ENCODE data around the gene TMC7.

The TMC7 gene

DNA sequence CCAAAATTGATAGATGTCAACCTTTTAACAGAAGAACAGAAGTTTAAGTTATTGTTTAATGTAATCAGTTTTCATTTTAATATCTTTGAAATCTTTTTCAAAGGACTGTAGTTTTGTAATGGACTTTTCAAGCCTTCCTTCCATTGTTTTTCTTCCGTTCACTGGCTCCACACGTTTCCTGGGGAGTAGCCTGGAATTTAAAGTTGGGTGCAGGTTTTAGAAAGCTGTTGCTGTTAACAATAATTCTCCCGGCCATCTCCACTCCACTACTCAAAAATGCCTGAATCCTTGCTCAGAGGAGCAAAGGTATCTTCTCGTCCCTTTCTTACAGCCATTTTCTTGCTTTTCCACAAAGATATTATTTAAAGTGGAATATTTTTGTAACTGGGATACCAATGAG is 79.0 kb downstream of the TMC7 start:
- no peak overlapping the region for H3K9ac ChIP-seq
- TF ChIP-seq Cebpa-rat (IDR thresholded peaks at IDR 0.05): no peak
- H3K27ac ChIP-seq: no peak overlapping the region
- H3K4me2 ChIP-seq: no peak overlapping the region
- no peaks in the 10 kb centered on the region for H3K27me3 ChIP-seq
- H3K4me1 ChIP-seq: peaks cover 0 to 7% (median 4%) of the 10 kb centered on the region in 10 experiments; a peak in 6 of 20 replicates
- H3K9me3 ChIP-seq (replicated peaks in 1 of 11): no peaks in the 10 kb centered on the region
- no peaks in the 10 kb centered on the region for H4K20me1 ChIP-seq
- no peaks in the 10 kb centered on the region for H3K36me3 ChIP-seq
- H3K4me3 ChIP-seq: no peak overlapping the region

DNA sequence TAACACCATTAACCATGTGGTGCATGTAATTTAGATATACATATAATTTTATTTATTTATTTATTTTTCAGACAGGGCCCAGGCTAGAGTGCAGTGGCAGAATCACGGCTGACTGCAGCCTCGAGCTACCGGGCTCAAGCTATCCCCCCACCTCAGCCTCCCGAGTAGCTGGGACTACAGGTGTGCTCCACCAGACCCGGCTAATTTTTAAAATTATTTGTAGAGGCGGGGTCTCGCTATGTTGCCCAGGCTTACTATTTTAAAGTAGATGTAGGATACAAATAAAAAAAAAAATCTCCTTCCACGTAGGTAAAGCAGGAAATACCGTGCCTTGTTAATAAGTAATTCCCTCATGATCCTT is 83.2 kb downstream of the TMC7 start:
- H3K4me2 ChIP-seq: peak overlapping the region; percentile 6 to 75 (median 36); a peak in 13 of 22 replicates
- H3K27ac ChIP-seq: peak overlapping the region; percentile 97 to 100 (median 99); a peak in 16 of 22 replicates
- peak overlapping the region; percentile 59 to 86 (median 78); a peak in 14 of 20 replicates for H3K4me3 ChIP-seq
- H3K27me3 ChIP-seq: no peaks in the 10 kb centered on the region
- H4K20me1 ChIP-seq: no peaks in the 10 kb centered on the region
- peaks cover 0 to 12% (median 6%) of the 10 kb centered on the region in 11 experiments; a peak in 17 of 22 replicates for H3K36me3 ChIP-seq
- peak overlapping the region in 10 of 11 experiments; percentile 95 to 100 (median 97); a peak in 12 of 22 replicates for H3K9ac ChIP-seq
- peaks cover 16 to 30% (median 21%) of the 10 kb centered on the region in 10 experiments for H3K4me1 ChIP-seq
- no peak for TF ChIP-seq Cebpa-rat (IDR thresholded peaks at IDR 0.05)
- H3K9me3 ChIP-seq (replicated peaks in 1 of 11): peaks cover 0 to 9% (median 0%) of the 10 kb centered on the region in 11 experiments; a peak in 8 of 22 replicates

- peak in 9 of 11 experiments; percentile 57 to 89 (median 74); a peak in 16 of 22 replicates for TF ChIP-seq Cebpa-rat (IDR thresholded peaks at IDR 0.05)
- Histone ChIP-seq H3K9me3 (replicated peaks in 1 of 11) (peaks cover 0 to 15% (median 4%) of the 10 kb centered on the region in 11 experiments; a peak in 12 of 22 replicates), H3K4me1 (peaks cover 23 to 37% (median 27%) of the 10 kb centered on the region in 10 experiments), H3K27ac (peak within 1 kb of the TSS; percentile 97 to 100 (median 99)), H3K36me3 (peaks cover 3 to 18% (median 12%) of the 10 kb centered on the region in 11 experiments; a peak in 19 of 22 replicates), H3K4me3 (peak within 1 kb of the TSS; percentile 59 to 86 (median 78)), H3K27me3 (no peaks in the 10 kb centered on the region), H4K20me1 (no peaks in the 10 kb centered on the region), H3K9ac (peak within 1 kb of the TSS; percentile 95 to 100 (median 97)), H3K4me2 (peak within 1 kb of the TSS; percentile 64 to 97 (median 89))
Measured at GRCh38 chr16:19067349-19068236, 83.9 kb downstream of the TMC7 start, which contains the start of gene COQ7. Gene COQ7, plus strand, starts transcription at chr16:19067614. Its CDS starts 51 bp downstream, at chr16:19067665.

- H4K20me1 ChIP-seq: no peaks in the 10 kb centered on the region
- peaks cover 30 to 44% (median 34%) of the 10 kb centered on the region in 10 experiments for H3K4me1 ChIP-seq
- peak overlapping the region; percentile 64 to 97 (median 89) for H3K4me2 ChIP-seq
- TF ChIP-seq Cebpa-rat (IDR thresholded peaks at IDR 0.05): no peak
- peak overlapping the region; percentile 59 to 86 (median 78) for H3K4me3 ChIP-seq
- peak overlapping the region; percentile 95 to 100 (median 97) for H3K9ac ChIP-seq
- no peaks in the 10 kb centered on the region for H3K27me3 ChIP-seq
- peaks cover 0 to 20% (median 9%) of the 10 kb centered on the region in 11 experiments; a peak in 12 of 22 replicates for H3K9me3 ChIP-seq (replicated peaks in 1 of 11)
- H3K27ac ChIP-seq: peak overlapping the region; percentile 97 to 100 (median 99)
- H3K36me3 ChIP-seq: peaks cover 4 to 25% (median 18%) of the 10 kb centered on the region in 11 experiments; a peak in 19 of 22 replicates
Measured at GRCh38 chr16:19068237-19068815, 84.6 kb downstream of the TMC7 start.

DNA sequence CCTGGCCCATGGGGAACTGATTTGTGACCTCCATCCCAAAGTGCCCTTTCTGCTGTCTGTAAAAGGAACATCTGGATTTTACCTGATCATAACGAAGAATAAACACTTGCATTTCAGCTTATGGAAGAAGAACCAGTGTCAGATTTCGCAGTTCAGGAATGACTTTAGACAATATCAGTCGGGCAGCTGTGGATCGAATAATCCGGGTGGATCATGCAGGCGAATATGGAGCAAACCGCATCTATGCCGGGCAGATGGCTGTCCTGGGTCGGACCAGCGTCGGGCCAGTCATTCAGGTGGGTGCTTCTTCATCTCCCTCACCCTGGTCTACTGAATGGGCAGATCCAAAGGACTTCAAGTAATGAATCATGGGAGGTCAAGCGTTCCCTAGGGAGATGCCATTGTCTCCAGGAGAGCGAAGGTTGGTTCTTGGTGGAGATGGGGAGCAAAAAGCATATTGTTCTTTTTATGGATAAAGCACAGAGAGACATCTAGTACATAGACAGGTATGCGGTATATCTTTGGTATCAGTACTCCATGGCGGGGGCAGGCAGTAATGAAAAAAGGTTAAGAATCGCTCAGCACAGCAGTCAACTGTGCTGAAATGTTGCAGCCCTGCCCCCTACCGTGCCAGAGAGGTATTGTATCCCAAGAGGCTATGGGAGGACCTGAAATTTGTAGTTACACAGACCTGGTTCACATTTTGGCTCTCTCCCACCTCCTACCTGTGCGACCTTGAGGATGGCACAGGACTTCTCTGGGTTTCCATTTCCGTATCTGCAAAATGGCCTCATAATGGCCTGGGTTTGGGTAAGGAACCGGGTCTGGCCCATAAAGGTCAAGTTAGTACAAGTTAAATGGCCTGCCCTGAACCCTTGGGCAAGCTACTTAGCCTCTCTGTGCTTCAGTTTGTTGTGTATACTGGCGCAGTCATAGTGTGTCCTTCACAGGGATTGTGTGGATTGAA is 88.4 kb downstream of the TMC7 start:
- no peak for TF ChIP-seq Cebpa-rat (IDR thresholded peaks at IDR 0.05)
- H3K36me3 ChIP-seq: peaks cover 35 to 61% (median 52%) of the 10 kb centered on the region in 11 experiments
- H3K27ac ChIP-seq: peak overlapping the region in 10 of 11 experiments; percentile 62 to 91 (median 88); a peak in 20 of 22 replicates
- H3K9me3 ChIP-seq (replicated peaks in 1 of 11): peaks cover 0 to 26% (median 9%) of the 10 kb centered on the region in 11 experiments; a peak in 12 of 22 replicates
- no peaks in the 10 kb centered on the region for H3K27me3 ChIP-seq
- H3K4me1 ChIP-seq: peaks cover 42 to 53% (median 47%) of the 10 kb centered on the region in 10 experiments
- H3K4me3 ChIP-seq: no peak overlapping the region; a peak in 1 of 20 replicates
- no peaks in the 10 kb centered on the region for H4K20me1 ChIP-seq
- peak overlapping the region; percentile 40 to 80 (median 68) for H3K4me2 ChIP-seq
- peak overlapping the region in 10 of 11 experiments; percentile 6 to 77 (median 70); a peak in 16 of 22 replicates for H3K9ac ChIP-seq

GRCh38 chr16:19073344-19073743 is 89.6 kb downstream of the TMC7 start:
- peaks cover 0 to 26% (median 9%) of the 10 kb centered on the region in 11 experiments; a peak in 12 of 22 replicates for H3K9me3 ChIP-seq (replicated peaks in 1 of 11)
- H3K4me2 ChIP-seq: peak overlapping the region; percentile 40 to 80 (median 68)
- no peaks in the 10 kb centered on the region for H3K27me3 ChIP-seq
- peaks cover 39 to 50% (median 44%) of the 10 kb centered on the region in 10 experiments for H3K4me1 ChIP-seq
- H3K4me3 ChIP-seq: peak overlapping the region in 2 of 10 experiments; percentile 16 to 28; a peak in 2 of 20 replicates
- no peaks in the 10 kb centered on the region for H4K20me1 ChIP-seq
- peak in 9 of 11 experiments; percentile 29 to 88 (median 73); a peak in 12 of 22 replicates for TF ChIP-seq Cebpa-rat (IDR thresholded peaks at IDR 0.05)
- H3K9ac ChIP-seq: peak overlapping the region; percentile 6 to 77 (median 71); a peak in 18 of 22 replicates
- peaks cover 48 to 73% (median 64%) of the 10 kb centered on the region in 11 experiments for H3K36me3 ChIP-seq
- H3K27ac ChIP-seq: peak overlapping the region; percentile 41 to 91 (median 87); a peak in 21 of 22 replicates

- peak overlapping the region; percentile 40 to 80 (median 68) for H3K4me2 ChIP-seq
Measured at GRCh38 chr16:19073863-19074262, 90.1 kb downstream of the TMC7 start.

More at GRCh38 chr16:19073863-19074262, 90.1 kb downstream of the TMC7 start:
- H3K4me1 ChIP-seq: peaks cover 34 to 45% (median 39%) of the 10 kb centered on the region in 10 experiments
- peaks cover 0 to 26% (median 9%) of the 10 kb centered on the region in 11 experiments; a peak in 12 of 22 replicates for H3K9me3 ChIP-seq (replicated peaks in 1 of 11)
- no peak for TF ChIP-seq Cebpa-rat (IDR thresholded peaks at IDR 0.05)
- H3K36me3 ChIP-seq: peaks cover 53 to 79% (median 69%) of the 10 kb centered on the region in 11 experiments
- peak overlapping the region; percentile 6 to 77 (median 71); a peak in 18 of 22 replicates for H3K9ac ChIP-seq
- H3K4me3 ChIP-seq: no peak overlapping the region; a peak in 1 of 20 replicates
- peak overlapping the region; percentile 41 to 91 (median 87); a peak in 21 of 22 replicates for H3K27ac ChIP-seq
- no peaks in the 10 kb centered on the region for H4K20me1 ChIP-seq
- H3K27me3 ChIP-seq: no peaks in the 10 kb centered on the region
